HFF-Myc (cell line): Measurements from ENCODE around the gene UGT1A8.

Experiments
- DNase-seq: peaks from one replicate; pipeline ENCODE4 v3.0.0-alpha.2; 2011; ENCODE audit warnings: low read depth; ENCODE audit errors: extremely low read depth
- H3K4me3 ChIP-seq: replicated peaks from 2 replicates; pipeline ENCODE4 v1.5.1; 2011; ENCODE audit warnings: low read depth, mild to moderate bottlenecking, control low read depth, low read length
- TF ChIP-seq, protein P1 (sequence below): IDR thresholded peaks from 2 replicates; pipeline ENCODE4 v1.5.1; 2012; ENCODE audit warnings: mild to moderate bottlenecking, low read depth, low read length, control low read depth; ENCODE audit errors: missing control alignments

Gene UGT1A8

DNA sequence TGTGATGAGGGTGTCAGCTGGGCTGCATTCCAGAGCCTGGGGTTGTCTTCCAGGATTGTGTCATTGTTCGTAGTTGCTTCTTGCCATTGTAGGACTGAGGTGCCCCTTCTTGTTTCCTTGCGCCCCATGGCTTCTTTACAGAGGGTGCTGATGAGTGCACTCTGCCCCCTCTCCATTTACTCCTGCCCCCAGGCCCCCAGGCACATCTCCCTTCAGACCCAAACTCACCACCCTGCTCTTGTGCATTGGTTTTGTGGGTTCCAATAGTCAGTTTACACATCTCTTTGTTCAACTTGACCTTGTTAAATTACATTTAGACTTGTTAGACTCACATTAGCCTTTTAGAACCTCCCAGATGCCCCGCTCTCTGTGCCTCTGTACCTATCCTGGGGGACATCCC, 203.8 kb downstream of the UGT1A8 start:
- DNase-seq = no peak
- TF ChIP-seq, protein P1, sequence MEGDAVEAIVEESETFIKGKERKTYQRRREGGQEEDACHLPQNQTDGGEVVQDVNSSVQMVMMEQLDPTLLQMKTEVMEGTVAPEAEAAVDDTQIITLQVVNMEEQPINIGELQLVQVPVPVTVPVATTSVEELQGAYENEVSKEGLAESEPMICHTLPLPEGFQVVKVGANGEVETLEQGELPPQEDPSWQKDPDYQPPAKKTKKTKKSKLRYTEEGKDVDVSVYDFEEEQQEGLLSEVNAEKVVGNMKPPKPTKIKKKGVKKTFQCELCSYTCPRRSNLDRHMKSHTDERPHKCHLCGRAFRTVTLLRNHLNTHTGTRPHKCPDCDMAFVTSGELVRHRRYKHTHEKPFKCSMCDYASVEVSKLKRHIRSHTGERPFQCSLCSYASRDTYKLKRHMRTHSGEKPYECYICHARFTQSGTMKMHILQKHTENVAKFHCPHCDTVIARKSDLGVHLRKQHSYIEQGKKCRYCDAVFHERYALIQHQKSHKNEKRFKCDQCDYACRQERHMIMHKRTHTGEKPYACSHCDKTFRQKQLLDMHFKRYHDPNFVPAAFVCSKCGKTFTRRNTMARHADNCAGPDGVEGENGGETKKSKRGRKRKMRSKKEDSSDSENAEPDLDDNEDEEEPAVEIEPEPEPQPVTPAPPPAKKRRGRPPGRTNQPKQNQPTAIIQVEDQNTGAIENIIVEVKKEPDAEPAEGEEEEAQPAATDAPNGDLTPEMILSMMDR = no peak

DNA sequence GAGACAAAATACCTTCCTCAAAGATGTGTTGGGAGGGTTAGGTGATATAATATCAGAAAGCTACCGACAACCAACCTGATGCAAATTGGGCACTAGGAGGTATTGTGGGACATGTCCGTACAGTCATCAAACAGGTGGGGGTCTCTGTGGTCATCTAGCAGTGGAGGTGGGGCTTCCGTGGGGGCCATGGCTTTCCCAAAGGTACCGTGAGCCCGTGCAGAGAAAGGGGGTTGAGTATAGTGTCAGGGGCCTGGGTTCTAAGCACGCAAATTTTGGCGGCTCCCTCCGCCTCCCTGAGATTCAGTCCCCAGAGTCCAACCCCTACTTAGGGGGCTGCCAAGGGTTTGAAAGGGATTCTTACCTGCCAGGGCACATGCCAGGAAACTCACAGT, 204.3 kb downstream of the UGT1A8 start:
- H3K4me3 ChIP-seq = no peak overlapping the region
- TF ChIP-seq, protein P1 = no peak
- no peak for DNase-seq

More for the DNA sequence above, 203.8 kb downstream of the UGT1A8 start:
- no peak overlapping the region for H3K4me3 ChIP-seq

DNA sequence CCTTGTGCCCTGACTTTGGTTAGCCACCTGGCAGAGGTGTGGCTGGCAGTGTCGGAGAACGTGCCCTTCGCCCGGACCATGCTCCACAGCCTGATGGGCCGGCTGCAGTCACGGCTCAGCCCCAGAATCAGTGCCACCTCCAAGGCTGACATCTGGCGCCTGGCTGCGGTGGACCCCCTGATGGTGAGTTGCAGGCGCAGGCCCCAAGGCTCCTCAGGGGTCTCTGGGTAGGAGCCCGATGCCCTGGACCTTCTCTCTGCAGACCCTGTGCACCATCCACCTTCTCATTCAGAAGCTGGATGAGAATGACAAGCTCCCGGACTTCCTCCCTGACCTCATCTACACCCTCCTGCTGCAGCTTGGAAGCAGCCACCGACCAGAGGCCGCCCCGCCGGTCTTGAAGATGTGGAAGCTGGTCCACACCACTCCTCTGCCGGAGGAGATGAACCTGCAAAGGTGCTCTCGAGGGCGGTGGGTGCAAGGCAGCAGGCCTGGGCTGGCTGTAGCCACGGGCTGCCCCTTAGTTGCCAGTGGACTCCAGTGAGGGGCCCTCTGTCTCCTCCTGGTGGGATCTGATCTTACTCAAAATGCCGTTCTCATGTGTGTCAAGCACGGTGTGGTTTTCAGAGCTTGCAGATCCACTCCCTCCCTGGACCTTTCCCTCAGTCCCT, 204.8 kb downstream of the UGT1A8 start:
- DNase-seq = no peak
- TF ChIP-seq, protein P1 = no peak
- H3K4me3 ChIP-seq = no peak overlapping the region
